ENCODE measurements around the gene SLAMF9.

SLAMF9 gene

DNA sequence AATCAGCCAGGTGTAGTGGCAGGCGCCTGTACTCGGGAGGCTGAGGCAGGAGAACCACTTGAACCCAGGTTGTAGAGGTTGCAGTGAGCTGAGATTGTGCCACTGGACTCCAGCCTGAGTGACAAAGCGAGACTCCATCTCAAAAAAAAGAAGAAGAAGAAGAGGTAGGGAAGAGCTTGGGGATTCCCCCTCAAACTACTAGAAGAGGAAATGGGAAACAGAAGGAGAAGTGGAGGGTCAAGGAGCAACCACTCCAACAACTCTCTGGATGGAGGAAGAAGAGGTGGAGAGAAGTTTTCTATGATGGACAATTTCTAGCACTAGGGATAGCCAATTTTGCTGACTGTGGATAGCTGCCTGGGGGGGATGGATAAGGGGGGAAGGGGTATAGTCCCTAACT, 14.9 kb upstream of the SLAMF9 start:
- Histone ChIP-seq H3K4me1 (no peaks in the 10 kb centered on the region), H3K4me3 (no peak overlapping the region), H3K36me3 (replicated peaks) (no peaks in the 10 kb centered on the region), H3K9me3 (no peaks in the 10 kb centered on the region), H3K27me3 (ENCODE audit: low read depth) (peaks cover 5% of the 10 kb centered on the region)
- in situ Hi-C loops (cut with MboI; ENCODE audit: low sequenced_read_pairs): no loop called here
- no peak for DNase-seq (ENCODE audit: low spot score in 2 of 2)

GRCh38 chr1:159965263-159965662, 11.2 kb upstream of the SLAMF9 start:
- in situ Hi-C loops (cut with MboI; ENCODE audit: low sequenced_read_pairs): no loop called here
- H3K27me3 ChIP-seq (ENCODE audit: low read depth): peaks cover 3% of the 10 kb centered on the region
- no peaks in the 10 kb centered on the region for H3K4me1 ChIP-seq
- no peaks in the 10 kb centered on the region for H3K36me3 ChIP-seq (replicated peaks)
- no peaks in the 10 kb centered on the region for H3K9me3 ChIP-seq
- no peak for DNase-seq (ENCODE audit: low spot score in 2 of 2)
- no peak overlapping the region for H3K4me3 ChIP-seq

DNA sequence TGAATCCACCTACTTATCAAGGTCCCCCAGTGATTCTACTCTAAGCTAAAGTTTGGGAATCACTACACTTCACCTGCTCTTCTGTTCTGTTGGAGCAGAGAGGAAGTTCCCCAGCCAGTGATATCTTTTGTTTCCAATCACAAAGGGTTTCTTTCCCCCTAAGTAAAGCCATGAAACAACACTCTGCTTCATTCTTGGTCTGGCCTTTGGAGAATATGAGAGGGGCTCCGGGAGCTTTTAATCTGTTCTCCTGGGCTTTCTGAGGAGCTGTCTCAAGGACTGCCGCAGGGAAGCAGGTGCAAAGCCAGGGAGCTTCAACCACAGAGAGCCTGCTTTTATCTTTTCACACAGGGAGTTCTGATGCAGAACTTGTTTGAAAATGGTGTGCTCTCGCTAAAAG, 10.1 kb upstream of the SLAMF9 start:
- DNase-seq (ENCODE audit: low spot score in 2 of 2): no peak
- H3K9me3 ChIP-seq: no peaks in the 10 kb centered on the region
- no peaks in the 10 kb centered on the region for H3K36me3 ChIP-seq (replicated peaks)
- H3K4me3 ChIP-seq: no peak overlapping the region
- H3K4me1 ChIP-seq: no peaks in the 10 kb centered on the region
- H3K27me3 ChIP-seq (ENCODE audit: low read depth): peaks cover 2% of the 10 kb centered on the region; the same call in 1 of the 2 replicates
- in situ Hi-C loops (cut with MboI; ENCODE audit: low sequenced_read_pairs): no loop called here

- Histone ChIP-seq H3K36me3 (replicated peaks) (no peaks in the 10 kb centered on the region), H3K27me3 (ENCODE audit: low read depth) (peaks cover 2% of the 10 kb centered on the region; the same call in 1 of the 2 replicates), H3K9me3 (no peaks in the 10 kb centered on the region), H3K4me3 (no peak overlapping the region), H3K4me1 (no peaks in the 10 kb centered on the region)
- in situ Hi-C loops (cut with MboI; ENCODE audit: low sequenced_read_pairs): no loop called here
- DNase-seq (ENCODE audit: low spot score in 2 of 2): no peak
These were observed 8.1 kb upstream of the SLAMF9 start for GRCh38 chr1:159962176-159962575.

GRCh38 chr1:159961636-159962035, 7.6 kb upstream of the SLAMF9 start:
- peaks cover 2% of the 10 kb centered on the region; the same call in 1 of the 2 replicates for H3K27me3 ChIP-seq (ENCODE audit: low read depth)
- H3K4me3 ChIP-seq: no peak overlapping the region
- H3K4me1 ChIP-seq: no peaks in the 10 kb centered on the region
- no peaks in the 10 kb centered on the region for H3K9me3 ChIP-seq
- no peaks in the 10 kb centered on the region for H3K36me3 ChIP-seq (replicated peaks)
- in situ Hi-C loops (cut with MboI; ENCODE audit: low sequenced_read_pairs): no loop called here
- DNase-seq (ENCODE audit: low spot score in 2 of 2): no peak

GRCh38 chr1:159960721-159961381, 6.8 kb upstream of the SLAMF9 start:
- in situ Hi-C loops (cut with MboI; ENCODE audit: low sequenced_read_pairs): no loop called here
- no peaks in the 10 kb centered on the region for H3K9me3 ChIP-seq
- peaks cover 2% of the 10 kb centered on the region; the same call in 1 of the 2 replicates for H3K27me3 ChIP-seq (ENCODE audit: low read depth)
- no peaks in the 10 kb centered on the region for H3K36me3 ChIP-seq (replicated peaks)
- H3K4me1 ChIP-seq: no peaks in the 10 kb centered on the region
- no peak overlapping the region for H3K4me3 ChIP-seq
- DNase-seq (ENCODE audit: low spot score in 2 of 2): no peak

DNA sequence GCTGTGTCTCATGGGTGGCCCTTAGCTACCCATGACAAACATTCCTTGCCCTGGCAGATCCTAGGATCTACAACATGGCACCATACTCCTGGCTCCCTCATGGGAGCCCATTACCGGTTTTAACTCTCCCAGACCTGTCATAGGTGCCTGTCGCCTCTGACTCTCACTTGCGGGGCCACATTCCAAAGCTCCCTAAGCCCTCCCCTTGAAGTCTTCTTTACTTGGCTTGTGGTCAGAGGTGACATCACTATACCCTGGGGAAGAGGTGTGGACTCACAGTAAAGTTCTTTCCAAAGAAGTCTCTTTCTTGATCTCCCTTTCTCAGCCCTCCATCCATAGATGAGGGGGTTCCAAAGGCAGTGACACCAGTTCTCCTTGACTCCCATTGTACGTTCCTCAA, 5.4 kb upstream of the SLAMF9 start:
- H3K4me1 ChIP-seq: no peaks in the 10 kb centered on the region
- no peak for DNase-seq (ENCODE audit: low spot score in 2 of 2)
- H3K9me3 ChIP-seq: no peaks in the 10 kb centered on the region
- in situ Hi-C loops (cut with MboI; ENCODE audit: low sequenced_read_pairs): no loop called here
- no peaks in the 10 kb centered on the region; the same call in 1 of the 2 replicates for H3K27me3 ChIP-seq (ENCODE audit: low read depth)
- no peak overlapping the region for H3K4me3 ChIP-seq
- no peaks in the 10 kb centered on the region for H3K36me3 ChIP-seq (replicated peaks)

DNA sequence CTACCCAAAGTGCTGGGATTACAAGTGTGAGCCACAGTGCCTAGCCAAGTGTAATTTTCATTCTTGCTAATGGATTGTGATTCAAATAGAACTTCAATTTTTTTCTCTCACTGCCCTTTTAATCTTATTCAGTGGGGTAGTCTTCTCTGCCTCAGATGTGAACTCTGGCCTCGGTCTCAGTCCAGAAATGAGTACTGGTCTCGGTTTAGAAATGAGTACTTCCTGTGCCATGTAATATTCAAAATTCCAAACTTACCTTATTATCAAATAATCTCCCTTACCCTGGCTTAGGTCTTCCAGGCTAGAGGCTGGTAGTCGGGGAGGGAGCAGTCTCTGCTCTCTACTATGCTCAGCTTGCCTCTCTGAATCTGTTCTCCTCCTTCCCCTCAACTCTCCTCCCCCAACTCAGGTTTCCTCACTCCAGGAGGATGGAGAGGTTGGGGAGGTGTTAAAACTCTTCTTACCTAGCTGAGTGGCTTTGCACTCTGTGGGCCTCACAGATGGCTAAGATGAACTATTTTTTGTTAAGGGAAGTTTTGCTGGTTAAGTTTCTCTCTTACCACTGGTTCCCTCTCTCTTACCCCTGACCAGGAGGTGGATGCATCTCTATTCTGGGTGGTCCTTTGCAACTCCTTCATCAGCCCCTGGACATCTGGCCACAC, 4.8 kb upstream of the SLAMF9 start:
- no peak for DNase-seq (ENCODE audit: low spot score in 2 of 2)
- Histone ChIP-seq H3K4me1 (no peaks in the 10 kb centered on the region), H3K36me3 (replicated peaks) (no peaks in the 10 kb centered on the region), H3K9me3 (no peaks in the 10 kb centered on the region), H3K27me3 (ENCODE audit: low read depth) (no peaks in the 10 kb centered on the region), H3K4me3 (no peak overlapping the region)
- in situ Hi-C loops (cut with MboI; ENCODE audit: low sequenced_read_pairs): no loop called here

DNA sequence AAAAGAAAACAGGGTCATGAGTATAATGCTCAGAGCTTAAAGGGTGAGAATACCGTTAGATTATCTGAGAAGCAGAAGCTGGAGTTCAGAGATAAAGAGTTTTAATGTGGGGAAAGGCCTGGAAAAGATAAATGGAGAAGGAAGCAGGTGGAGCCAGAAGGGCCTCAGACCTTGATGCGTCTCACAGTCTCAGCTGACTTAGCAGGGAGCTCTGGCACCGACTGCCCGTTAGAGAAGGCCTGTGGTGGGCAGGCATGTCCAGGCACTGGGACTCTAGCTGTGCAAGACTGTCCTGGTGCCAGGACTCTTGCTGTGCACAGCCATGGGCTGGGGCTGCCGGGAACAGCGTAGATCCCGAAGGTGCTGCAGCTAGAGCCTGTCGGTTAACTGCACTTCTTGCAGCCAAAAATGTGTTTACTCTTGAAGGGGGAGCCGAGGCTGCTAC, 3.8 kb upstream of the SLAMF9 start:
- H3K4me1 ChIP-seq: no peaks in the 10 kb centered on the region
- no peaks in the 10 kb centered on the region for H3K9me3 ChIP-seq
- H3K27me3 ChIP-seq (ENCODE audit: low read depth): no peaks in the 10 kb centered on the region
- no peak overlapping the region for H3K4me3 ChIP-seq
- no peak for DNase-seq (ENCODE audit: low spot score in 2 of 2)
- H3K36me3 ChIP-seq (replicated peaks): no peaks in the 10 kb centered on the region
- in situ Hi-C loops (cut with MboI; ENCODE audit: low sequenced_read_pairs): no loop called here

DNA sequence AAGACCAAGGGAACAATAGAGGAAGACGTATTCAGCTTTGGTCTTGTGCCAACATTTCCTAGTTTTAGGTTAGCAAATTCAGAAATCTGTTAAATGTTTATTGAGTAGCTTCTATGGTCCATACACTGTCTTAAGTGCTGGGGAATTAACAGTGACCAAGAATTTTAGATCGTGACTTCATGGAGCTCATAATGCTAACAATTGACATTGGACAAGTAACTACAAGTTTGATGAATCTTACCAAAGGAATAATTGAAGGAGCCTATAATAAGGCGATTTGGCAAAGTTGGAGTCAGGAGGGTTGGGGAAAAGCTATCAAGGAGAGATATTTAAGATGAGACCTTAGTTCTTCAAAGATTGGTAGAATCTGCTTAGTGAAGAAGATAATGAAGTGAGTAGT, 1.4 kb upstream of the SLAMF9 start:
- Histone ChIP-seq H3K36me3 (replicated peaks) (no peaks in the 10 kb centered on the region), H3K9me3 (no peaks in the 10 kb centered on the region), H3K4me3 (no peak overlapping the region), H3K27me3 (ENCODE audit: low read depth) (no peaks in the 10 kb centered on the region), H3K4me1 (no peaks in the 10 kb centered on the region)
- in situ Hi-C loops (cut with MboI; ENCODE audit: low sequenced_read_pairs): no loop called here
- DNase-seq (ENCODE audit: low spot score in 2 of 2): no peak

DNA sequence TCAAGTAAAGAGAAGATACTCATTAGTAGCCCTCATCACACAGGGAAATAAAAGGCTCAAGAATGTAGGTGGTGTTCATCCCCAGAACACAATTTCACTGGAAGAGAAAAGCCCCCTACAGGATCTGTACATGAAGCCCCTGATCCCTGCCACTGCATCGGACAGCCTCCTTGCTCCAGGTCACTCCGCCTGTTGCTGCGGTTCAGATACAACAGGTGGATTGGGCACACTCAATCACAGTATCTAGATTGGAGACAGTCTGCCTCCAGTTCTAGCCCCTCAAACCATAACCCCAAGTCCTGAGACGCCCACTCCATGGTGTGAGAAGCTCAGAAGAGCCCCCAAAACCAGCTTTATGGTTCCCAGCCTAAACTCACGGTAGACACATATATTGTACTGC, 1.1 kb downstream of the SLAMF9 start:
- no peak for DNase-seq (ENCODE audit: low spot score in 2 of 2)
- H3K36me3 ChIP-seq (replicated peaks): no peaks in the 10 kb centered on the region
- no peak overlapping the region for H3K4me3 ChIP-seq
- H3K9me3 ChIP-seq: no peaks in the 10 kb centered on the region
- H3K4me1 ChIP-seq: no peaks in the 10 kb centered on the region
- in situ Hi-C loops (cut with MboI; ENCODE audit: low sequenced_read_pairs): no loop called here
- no peaks in the 10 kb centered on the region for H3K27me3 ChIP-seq (ENCODE audit: low read depth)

DNA sequence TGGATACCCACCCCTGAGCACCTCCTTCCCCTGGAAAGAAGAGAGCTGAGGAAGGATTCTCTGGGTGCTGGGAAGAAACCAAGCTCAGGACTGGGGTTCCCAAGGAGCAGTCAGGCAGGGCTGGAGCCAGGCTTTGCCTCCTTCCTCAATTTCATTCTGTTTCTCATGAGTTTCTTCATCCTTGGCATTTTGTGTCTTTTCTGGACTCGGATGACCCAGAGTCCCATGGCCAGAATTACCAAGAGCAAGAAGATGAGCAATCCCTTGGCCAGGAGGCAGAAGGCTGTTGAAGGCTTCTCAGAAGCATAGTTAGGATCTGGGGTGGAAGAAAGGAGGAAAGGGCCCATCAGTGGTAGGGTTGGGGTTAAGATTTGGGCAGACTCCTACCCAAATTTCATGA, 2.5 kb downstream of the SLAMF9 start:
- H3K36me3 ChIP-seq (replicated peaks): no peaks in the 10 kb centered on the region
- DNase-seq (ENCODE audit: low spot score in 2 of 2): no peak
- in situ Hi-C loops (cut with MboI; ENCODE audit: low sequenced_read_pairs): no loop called here
- H3K4me1 ChIP-seq: 0 out of 2 replicates have a peak, but pooled peaks cover 4% of the 10 kb centered on the region
- no peaks in the 10 kb centered on the region for H3K27me3 ChIP-seq (ENCODE audit: low read depth)
- H3K9me3 ChIP-seq: no peaks in the 10 kb centered on the region
- H3K4me3 ChIP-seq: no peak overlapping the region

- no peak for DNase-seq (ENCODE audit: low spot score in 2 of 2)
- Histone ChIP-seq H3K4me3 (no peak overlapping the region), H3K4me1 (peaks cover 6% of the 10 kb centered on the region), H3K9me3 (no peaks in the 10 kb centered on the region), H3K36me3 (replicated peaks) (no peaks in the 10 kb centered on the region), H3K27me3 (ENCODE audit: low read depth) (no peaks in the 10 kb centered on the region)
- in situ Hi-C loops (cut with MboI; ENCODE audit: low sequenced_read_pairs): no loop called here
These were observed 3.0 kb downstream of the SLAMF9 start for GRCh38 chr1:159951016-159951415.

GRCh38 chr1:159949981-159950381, 4.1 kb downstream of the SLAMF9 start:
- no peaks in the 10 kb centered on the region for H3K27me3 ChIP-seq (ENCODE audit: low read depth)
- no peaks in the 10 kb centered on the region for H3K36me3 ChIP-seq (replicated peaks)
- no peaks in the 10 kb centered on the region for H3K9me3 ChIP-seq
- DNase-seq (ENCODE audit: low spot score in 2 of 2): no peak
- H3K4me1 ChIP-seq: peaks cover 12% of the 10 kb centered on the region
- in situ Hi-C loops (cut with MboI; ENCODE audit: low sequenced_read_pairs): loop anchor here (25.0 kb wide), 2 partner anchors 287 to 412 kb away; partner anchors contain the start of gene NHLH1
- H3K4me3 ChIP-seq: no peak overlapping the region

Measured in HAP-1 (cell line).